Thyroid gland (tissue), 4 donors: ENCODE data around the gene RNASE4.

Experiments used
- CTCF ChIP-seq, 6 experiments: fragments of 200-600 bp in 3 of 6; fragments of 450-650 bp in 3 of 6; sonication (generic) in 3 of 6; IDR thresholded peaks; one replicate each; pipeline ENCODE4 v1.5.1; 2016 to 2019; ENCODE audit warnings: antibody characterized with exemption in 6 of 6, mild to moderate bottlenecking in 2 of 6, inconsistent platforms in 1 of 6, moderate library complexity in 1 of 6
- POLR2A ChIP-seq, 2 donors: fragments of 450-650 bp; IDR thresholded peaks; one replicate each; pipeline ENCODE4 v1.6.1; 2017; ENCODE audit warnings: antibody characterized with exemption in 2 of 2, mild to moderate bottlenecking in 2 of 2, moderate library complexity in 1 of 2

GRCh38 chr14:20720741-20721140 is 36.4 kb downstream of the RNASE4 start:
- no peak for TF ChIP-seq CTCF (IDR thresholded peaks at IDR 0.05)
- no peak for TF ChIP-seq POLR2A (IDR thresholded peaks at IDR 0.05)
